NCI-H2081 (cell line): Measurements from ENCODE around the gene NCBP3.

Experiments used
- DNase-seq, 2 experiments: peaks; one replicate each; lab custom pipeline; 2025; lab: John Stamatoyannopoulos, UW

Gene NCBP3, protein sequence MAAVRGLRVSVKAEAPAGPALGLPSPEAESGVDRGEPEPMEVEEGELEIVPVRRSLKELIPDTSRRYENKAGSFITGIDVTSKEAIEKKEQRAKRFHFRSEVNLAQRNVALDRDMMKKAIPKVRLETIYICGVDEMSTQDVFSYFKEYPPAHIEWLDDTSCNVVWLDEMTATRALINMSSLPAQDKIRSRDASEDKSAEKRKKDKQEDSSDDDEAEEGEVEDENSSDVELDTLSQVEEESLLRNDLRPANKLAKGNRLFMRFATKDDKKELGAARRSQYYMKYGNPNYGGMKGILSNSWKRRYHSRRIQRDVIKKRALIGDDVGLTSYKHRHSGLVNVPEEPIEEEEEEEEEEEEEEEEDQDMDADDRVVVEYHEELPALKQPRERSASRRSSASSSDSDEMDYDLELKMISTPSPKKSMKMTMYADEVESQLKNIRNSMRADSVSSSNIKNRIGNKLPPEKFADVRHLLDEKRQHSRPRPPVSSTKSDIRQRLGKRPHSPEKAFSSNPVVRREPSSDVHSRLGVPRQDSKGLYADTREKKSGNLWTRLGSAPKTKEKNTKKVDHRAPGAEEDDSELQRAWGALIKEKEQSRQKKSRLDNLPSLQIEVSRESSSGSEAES

DNA sequence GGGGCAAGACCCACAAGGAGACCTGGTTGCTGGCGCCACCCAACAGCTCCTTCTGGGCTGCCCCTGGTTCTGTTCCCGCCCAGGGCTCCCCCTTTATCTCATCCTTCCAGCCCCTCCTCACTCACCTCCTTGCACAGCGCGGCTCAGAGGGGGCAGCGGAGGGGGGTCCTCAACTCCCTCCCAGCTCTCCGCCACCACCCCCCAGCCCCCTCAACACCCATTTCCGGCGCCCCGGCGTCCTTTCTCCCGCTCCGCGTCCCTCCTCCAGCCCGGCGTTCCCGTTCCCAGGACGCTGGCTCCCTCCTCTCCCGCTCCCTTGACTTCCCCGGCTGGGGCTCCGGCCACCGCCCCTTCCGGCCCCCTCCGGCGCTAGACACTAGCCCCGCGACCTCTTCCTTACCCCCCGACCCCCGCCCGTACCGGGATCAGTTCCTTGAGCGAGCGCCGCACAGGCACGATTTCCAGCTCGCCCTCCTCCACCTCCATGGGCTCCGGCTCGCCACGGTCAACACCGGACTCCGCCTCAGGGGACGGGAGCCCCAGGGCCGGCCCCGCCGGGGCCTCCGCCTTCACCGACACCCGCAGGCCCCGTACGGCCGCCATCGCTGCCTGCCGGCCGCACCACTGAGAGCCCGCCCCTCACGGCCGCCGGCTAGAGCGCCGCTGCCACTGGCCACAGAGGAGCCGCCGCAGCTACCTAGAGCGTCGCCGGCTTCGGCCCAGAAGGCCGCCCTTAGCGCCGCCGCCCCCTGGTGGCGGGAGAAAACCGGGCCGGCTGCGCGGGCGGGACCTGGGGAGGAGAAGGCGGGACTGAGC lies at the start of gene NCBP3:
TSS of gene NCBP3 (minus strand) at position 626 of the 816 bp plus-strand sequence. CDS start at position 603, 23 bp downstream.
- DNase-seq = peak; percentile 85 to 88

GRCh38 chr17:3895354-3895753 lies 49.3 kb upstream of the NCBP3 start:
- no peak for DNase-seq

- DNase-seq = no peak
Observed at GRCh38 chr17:3894911-3895343, 48.9 kb upstream of the NCBP3 start.

DNA sequence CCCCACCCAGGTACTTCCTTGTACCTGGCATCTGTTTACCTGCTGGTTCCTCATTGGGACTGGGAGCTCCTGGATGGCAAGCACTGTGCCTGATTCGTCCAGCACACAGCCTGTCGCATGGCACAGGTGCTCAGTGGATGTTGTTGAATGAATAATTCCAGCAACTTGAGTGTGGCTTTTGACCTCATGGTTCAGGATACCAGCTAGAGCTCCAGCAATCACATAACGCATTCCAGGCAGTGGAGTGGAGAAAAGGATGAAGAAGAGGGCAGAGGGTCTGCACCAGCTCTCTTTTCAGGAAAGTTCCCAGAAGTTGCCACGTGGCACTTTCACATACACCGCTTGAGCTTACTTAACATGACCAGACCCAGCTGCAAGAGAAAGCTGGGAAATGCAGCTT lies 48.1 kb upstream of the NCBP3 start:
- DNase-seq = no peak

DNA sequence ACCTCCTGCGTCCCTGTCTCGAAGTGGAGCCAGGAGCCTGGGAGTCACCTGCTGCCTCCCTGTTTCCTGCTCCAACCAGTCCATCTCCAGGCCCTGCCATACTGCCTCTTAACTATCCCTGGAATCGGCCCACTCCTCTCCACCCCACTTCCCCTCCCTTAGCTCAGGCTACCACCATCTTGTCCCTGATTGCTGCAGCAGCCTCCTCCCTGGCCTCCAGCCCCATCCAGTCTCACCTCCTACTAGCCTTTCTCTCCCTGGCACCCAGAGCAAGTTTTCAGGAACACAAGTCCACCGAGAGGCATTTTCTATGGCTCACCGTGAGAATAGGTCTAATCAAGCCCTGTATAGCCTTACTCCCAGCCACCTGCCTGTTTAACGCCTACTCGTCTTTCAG lies 47.7 kb upstream of the NCBP3 start:
- DNase-seq = no peak

GRCh38 chr17:3893003-3893719 lies 47.1 kb upstream of the NCBP3 start, which contains the start of gene CAMKK1:
Gene CAMKK1 (minus strand): TSS chr17:3893053. CDS start chr17:3885687, 7,366 bp downstream.
- peak; percentile 75 to 77 for DNase-seq

DNA sequence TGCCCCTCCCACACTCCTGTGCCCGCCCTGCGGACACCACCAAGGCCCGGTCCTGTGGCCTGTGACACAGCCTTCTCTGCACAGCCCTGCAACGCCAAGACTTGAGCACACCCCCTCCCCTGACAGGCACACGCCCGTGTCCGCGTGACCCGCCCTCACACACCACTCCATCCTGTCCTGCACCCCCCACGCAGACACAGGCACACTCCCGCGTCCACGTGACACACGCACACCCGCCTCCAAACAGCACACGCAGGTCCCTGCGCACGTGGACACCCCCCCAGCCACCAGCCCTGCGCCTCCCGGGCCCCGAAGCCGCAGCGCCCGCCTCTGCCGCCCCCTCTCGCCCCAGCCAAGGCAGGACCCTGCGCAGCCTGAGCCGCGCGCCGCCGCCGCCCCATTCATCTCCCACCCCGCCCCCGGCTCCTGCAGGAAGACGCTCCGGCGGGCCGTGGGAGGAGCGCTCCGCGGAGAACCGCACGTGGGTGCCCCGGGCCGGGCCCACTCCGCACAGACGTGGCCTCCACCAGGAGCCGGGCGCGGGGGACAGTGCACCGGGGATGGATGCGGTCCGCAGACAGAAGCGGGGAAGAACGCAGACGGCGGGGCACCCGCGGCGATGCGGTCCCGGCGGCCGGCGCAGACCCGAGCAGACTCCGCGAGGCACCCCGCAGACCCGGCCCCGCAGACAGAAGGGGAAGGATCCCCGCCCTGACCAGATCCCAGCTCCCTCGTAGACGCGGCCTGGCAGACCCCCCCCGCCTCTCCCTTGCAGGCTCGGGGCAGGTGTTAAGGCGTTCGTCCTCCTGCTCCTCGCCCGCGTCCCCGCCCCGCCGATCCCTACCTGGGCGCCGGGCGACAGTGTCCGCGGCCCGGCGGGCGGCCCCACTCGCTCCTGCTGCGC lies 46.3 kb upstream of the NCBP3 start:
- DNase-seq = peak in 1 of 2 experiments; percentile 15

DNA sequence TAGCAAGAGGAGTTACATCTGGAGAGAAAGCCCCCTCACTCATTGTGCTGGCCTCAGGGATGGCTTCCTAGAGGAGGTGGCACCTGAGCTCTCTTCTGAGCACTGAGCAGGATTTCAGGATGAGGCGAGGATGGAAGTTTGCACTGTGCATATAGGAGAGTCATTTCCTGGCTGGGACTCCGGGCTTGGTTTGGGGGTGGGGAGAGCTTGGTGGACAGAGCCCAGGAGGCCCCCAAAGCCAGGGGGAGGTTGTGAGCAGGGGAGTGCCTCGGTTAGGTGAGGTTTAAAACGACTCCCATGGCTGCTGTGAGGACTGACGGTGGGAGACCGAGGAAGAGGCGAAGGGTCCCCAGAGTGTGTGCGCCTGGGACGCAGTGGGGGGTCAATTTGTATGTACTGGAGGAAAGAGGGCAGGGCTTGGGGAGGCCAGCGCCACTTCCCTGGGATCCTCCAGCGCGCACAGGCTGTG lies 45.6 kb upstream of the NCBP3 start:
- no peak for DNase-seq

- DNase-seq = no peak
Observed at GRCh38 chr17:3890878-3891219, 44.8 kb upstream of the NCBP3 start.

DNA sequence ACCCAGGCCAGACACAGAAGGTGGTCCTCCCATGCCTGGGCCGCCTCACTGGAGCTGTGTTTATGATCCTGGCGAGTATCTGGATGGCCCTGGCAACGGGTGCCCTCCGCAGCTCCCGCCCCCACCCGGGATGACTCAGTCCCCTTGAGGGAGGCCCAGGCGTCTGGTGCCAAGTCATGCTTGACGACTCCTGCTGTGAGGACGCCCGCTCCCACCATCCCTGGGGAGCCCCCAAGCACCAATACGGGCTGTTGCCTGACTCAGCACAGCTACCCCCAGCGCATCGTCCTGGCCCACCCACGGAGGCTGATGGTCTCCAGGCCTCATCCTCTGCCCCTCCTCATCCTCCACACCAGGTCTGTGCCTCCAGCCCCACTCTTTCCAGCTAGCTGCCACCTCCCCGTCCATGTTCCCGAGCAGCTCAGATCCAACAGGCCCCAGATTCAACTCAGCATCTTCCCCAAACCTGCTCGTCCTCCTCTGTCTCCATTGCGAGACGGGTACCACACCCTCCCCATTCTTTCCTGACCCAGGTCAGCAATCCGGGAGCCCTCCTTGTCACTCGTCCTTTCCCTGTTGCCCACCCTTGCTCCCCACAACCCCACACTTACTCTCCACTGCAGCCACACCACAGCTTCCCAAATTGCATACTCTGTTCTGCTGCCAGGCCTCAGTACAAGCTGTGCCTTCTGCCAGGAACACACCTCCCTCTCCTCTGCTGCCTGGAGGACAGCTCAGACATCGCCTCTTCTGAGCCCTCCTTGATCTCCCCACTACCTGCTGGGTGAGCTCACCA lies 44.2 kb upstream of the NCBP3 start:
- no peak for DNase-seq

DNA sequence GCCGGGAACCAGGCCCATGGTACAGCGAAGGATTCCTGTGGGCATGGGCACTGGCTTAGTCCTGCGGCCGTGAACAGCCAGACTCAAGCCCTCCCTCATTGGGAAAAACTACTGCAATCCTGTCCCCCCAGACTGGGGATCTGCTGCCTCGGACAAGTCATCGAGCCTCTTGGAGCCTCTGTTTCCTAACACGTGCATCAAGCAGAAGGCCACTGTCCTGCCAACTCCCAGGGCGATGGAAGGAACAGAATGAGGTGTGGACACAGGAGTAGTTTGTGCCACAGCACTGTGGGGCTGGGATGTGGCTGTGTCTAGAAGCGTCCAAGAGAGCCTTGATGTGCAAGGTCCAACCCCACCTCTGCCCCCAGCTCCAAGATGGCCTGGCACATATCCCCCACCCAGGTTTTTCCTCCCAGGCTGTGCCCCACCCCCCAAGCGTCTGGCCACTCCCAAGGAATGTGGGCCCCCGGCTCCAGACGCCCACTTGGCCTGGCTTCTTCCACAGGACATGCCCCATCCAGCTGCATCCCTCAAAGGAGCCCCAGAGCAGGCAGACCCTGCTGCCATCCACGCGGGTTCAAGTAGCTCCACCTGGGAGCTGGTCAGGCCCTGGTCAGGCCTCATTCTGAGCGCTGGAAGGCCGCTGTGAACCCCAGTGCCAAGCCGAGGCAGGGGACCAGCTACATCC lies 43.4 kb upstream of the NCBP3 start:
- DNase-seq = no peak

- no peak for DNase-seq
Observed at GRCh38 chr17:3888343-3889171, 42.5 kb upstream of the NCBP3 start.

- no peak for DNase-seq
Observed at GRCh38 chr17:3887804-3888203, 41.8 kb upstream of the NCBP3 start.

DNA sequence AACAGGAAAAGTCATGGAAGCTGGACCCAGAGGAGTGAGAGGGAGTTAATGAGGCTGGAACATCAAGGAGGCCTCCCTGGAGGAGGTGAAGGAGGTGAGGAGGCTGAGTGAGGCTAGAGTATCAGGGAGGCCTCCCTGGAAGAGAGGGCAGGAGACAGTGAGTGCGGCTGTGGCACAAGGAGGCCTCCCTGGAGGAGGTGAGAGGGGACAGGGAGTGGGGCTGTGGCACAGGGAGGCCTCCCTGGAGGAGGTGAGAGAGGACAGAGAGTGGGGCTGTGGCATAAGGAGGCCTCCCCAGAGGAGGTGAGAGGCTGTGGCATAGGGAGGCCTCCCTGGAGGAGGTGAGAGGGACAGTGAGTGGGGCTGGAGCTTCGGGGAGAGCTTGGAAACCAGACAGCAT lies 41.3 kb upstream of the NCBP3 start:
- no peak for DNase-seq

DNA sequence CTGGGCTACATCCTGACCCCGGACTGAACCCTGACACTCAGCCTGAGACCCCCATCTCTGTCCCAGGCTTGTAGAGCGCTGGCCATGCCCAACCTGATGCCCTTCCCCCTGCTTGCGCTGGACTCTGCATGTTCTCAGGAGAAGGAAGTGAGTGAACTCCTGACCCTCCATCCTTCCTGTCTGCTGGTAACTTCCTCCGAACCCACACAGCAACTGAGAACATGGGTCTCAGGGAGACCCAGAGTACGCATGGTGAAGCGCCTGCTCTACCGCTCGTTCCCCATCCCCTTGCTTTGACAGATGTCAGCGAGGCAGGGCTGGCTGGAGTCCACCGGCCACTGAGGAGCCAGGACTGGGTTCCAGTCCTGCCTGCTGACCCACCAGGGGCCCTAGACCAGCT lies 40.7 kb upstream of the NCBP3 start:
- DNase-seq = no peak

GRCh38 chr17:3885970-3886369 lies 39.9 kb upstream of the NCBP3 start:
- DNase-seq = no peak

GRCh38 chr17:3885271-3885670 lies 39.2 kb upstream of the NCBP3 start:
- no peak for DNase-seq

- DNase-seq = no peak
Observed at GRCh38 chr17:3884188-3884587, 38.1 kb upstream of the NCBP3 start.
